Measurements from ENCODE around the gene NSG2. TPM values are rescaled to one million over a fixed set of nuclear protein-coding genes. Genes with fewer than 3 reads are reported as not detected.

NSG2 gene
- polyA plus RNA-seq, 1 experiment = not detected

DNA sequence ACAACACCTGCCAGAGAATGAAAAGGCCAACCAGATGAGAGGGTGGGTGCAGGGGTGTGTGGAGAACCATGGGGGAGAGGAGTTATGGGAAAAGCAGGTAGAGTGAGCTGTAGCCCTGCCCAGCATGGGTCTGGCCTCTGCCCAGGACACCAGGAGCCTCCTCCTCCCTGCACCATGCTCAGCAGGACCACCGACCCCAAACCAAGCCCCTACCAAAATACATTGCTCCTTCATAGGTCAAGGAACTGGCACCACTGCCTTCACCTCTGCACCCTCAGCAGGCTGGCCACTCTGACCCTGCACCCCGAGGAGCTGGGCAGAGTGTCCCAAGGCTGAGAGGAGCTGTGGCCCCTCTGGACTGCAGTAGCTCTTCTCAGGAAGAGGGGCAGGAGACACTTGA is 102.0 kb downstream of the NSG2 start:
- ChIA-PET POLR2A (no interaction called here), CTCF (no interaction called here)
- Histone ChIP-seq H3K4me3 (ENCODE audit: low read depth, low read length) (no peak overlapping the region), H3K9me3 (ENCODE audit: control insufficient read depth, insufficient read depth, low read length) (no peaks in the 10 kb centered on the region), H3K27ac (ENCODE audit: low read depth, low read length) (no peak overlapping the region), H3K27me3 (ENCODE audit: control insufficient read depth, insufficient read depth, low read length) (no peaks in the 10 kb centered on the region)
- TF ChIP-seq, protein P1, sequence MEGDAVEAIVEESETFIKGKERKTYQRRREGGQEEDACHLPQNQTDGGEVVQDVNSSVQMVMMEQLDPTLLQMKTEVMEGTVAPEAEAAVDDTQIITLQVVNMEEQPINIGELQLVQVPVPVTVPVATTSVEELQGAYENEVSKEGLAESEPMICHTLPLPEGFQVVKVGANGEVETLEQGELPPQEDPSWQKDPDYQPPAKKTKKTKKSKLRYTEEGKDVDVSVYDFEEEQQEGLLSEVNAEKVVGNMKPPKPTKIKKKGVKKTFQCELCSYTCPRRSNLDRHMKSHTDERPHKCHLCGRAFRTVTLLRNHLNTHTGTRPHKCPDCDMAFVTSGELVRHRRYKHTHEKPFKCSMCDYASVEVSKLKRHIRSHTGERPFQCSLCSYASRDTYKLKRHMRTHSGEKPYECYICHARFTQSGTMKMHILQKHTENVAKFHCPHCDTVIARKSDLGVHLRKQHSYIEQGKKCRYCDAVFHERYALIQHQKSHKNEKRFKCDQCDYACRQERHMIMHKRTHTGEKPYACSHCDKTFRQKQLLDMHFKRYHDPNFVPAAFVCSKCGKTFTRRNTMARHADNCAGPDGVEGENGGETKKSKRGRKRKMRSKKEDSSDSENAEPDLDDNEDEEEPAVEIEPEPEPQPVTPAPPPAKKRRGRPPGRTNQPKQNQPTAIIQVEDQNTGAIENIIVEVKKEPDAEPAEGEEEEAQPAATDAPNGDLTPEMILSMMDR (IDR thresholded peaks at IDR 0.05; ENCODE audit: low read depth, low read length) = no peak
- no peak for DNase-seq (ENCODE audit: low read depth, low spot score)

GRCh38 chr5:174148721-174149120 is 103.2 kb downstream of the NSG2 start:
- H3K27me3 ChIP-seq (ENCODE audit: control insufficient read depth, insufficient read depth, low read length) = no peaks in the 10 kb centered on the region
- POLR2A ChIA-PET = no interaction called here
- no peak overlapping the region for H3K4me3 ChIP-seq (ENCODE audit: low read depth, low read length)
- H3K27ac ChIP-seq (ENCODE audit: low read depth, low read length) = no peak overlapping the region
- TF ChIP-seq, protein P1 (IDR thresholded peaks at IDR 0.05; ENCODE audit: low read depth, low read length) = no peak
- H3K9me3 ChIP-seq (ENCODE audit: control insufficient read depth, insufficient read depth, low read length) = no peaks in the 10 kb centered on the region
- CTCF ChIA-PET = no interaction called here
- no peak for DNase-seq (ENCODE audit: low read depth, low spot score)

DNA sequence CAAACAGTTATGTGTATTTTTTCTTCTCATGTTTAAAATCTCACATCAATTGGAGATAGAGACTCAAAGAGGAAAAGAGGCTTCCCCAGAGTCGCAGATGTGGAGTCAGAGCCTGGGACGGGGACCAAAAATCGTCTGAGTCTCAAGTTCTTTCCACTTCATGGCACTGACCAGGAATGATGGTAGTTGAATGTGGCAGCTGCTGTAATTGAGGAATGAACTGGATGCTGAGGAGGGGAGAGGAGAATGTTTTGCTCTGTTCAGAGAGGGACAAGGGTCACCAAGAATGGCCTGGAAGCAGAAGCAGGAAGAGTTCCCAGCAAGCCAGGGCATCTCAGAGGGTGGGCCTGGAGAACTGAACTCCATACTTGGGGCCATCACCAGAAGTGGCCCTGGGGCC is 103.9 kb downstream of the NSG2 start:
- TF ChIP-seq, protein P1 (IDR thresholded peaks at IDR 0.05; ENCODE audit: low read depth, low read length) = no peak

DNA sequence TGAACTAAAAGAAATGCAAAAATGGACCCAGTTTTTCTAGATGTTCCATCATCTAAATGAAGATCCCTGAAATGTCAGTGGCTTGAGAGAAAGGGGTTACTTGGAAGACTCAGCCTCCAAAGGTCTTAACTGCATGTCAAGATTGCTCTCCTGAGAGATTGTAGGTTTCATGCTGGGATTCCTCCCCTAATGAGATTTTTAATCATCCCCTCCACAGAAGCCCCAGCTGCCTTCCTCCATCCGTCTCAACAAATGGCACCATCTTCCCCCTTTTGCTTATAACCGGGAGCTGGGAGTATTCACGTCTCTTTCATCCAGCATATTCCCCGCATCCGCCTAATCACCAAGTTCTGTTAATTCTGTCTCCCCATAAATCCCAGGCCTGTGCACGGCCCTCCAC is 104.5 kb downstream of the NSG2 start:
- TF ChIP-seq, protein P1 (IDR thresholded peaks at IDR 0.05; ENCODE audit: low read depth, low read length) = no peak
- no peak for DNase-seq (ENCODE audit: low read depth, low spot score)
- POLR2A ChIA-PET = no interaction called here
- Histone ChIP-seq H3K27me3 (ENCODE audit: control insufficient read depth, insufficient read depth, low read length) (no peaks in the 10 kb centered on the region), H3K27ac (ENCODE audit: low read depth, low read length) (no peak overlapping the region), H3K9me3 (ENCODE audit: control insufficient read depth, insufficient read depth, low read length) (no peaks in the 10 kb centered on the region), H3K4me3 (ENCODE audit: low read depth, low read length) (no peak overlapping the region)
- CTCF ChIA-PET = no interaction called here

More for the DNA sequence above, 103.9 kb downstream of the NSG2 start:
- no peak for DNase-seq (ENCODE audit: low read depth, low spot score)
- CTCF ChIA-PET = no interaction called here
- Histone ChIP-seq H3K9me3 (ENCODE audit: control insufficient read depth, insufficient read depth, low read length) (no peaks in the 10 kb centered on the region), H3K27ac (ENCODE audit: low read depth, low read length) (no peak overlapping the region), H3K4me3 (ENCODE audit: low read depth, low read length) (no peak overlapping the region), H3K27me3 (ENCODE audit: control insufficient read depth, insufficient read depth, low read length) (no peaks in the 10 kb centered on the region)
- POLR2A ChIA-PET = no interaction called here

- no peaks in the 10 kb centered on the region for H3K27me3 ChIP-seq (ENCODE audit: control insufficient read depth, insufficient read depth, low read length)
- TF ChIP-seq, protein P1 (IDR thresholded peaks at IDR 0.05; ENCODE audit: low read depth, low read length) = no peak
- H3K27ac ChIP-seq (ENCODE audit: low read depth, low read length) = no peak overlapping the region
- ChIA-PET CTCF (no interaction called here), POLR2A (no interaction called here)
- no peaks in the 10 kb centered on the region for H3K9me3 ChIP-seq (ENCODE audit: control insufficient read depth, insufficient read depth, low read length)
- no peak overlapping the region for H3K4me3 ChIP-seq (ENCODE audit: low read depth, low read length)
- no peak for DNase-seq (ENCODE audit: low read depth, low spot score)
Measured at GRCh38 chr5:174151599-174152181, 106.2 kb downstream of the NSG2 start.

Data from AG04450 (cell line).